PFSK-1 (cell line): ENCODE data around the gene PGLYRP1.

Experiments
- FOXP2 ChIP-seq: optimal IDR thresholded peaks from 2 replicates; pipeline ENCODE3; 2011; ENCODE audit warnings: borderline replicate concordance, control low read depth, inconsistent platforms; ENCODE audit not compliant: insufficient read depth; ENCODE audit errors: extremely low read length, extremely low read depth
- POLR2AphosphoS5 ChIP-seq: IDR thresholded peaks from 2 replicates; pipeline ENCODE4 v1.6.1; 2012; ENCODE audit warnings: low read depth, mild to moderate bottlenecking, control low read depth, low read length, moderate library complexity
- SIN3A ChIP-seq: IDR thresholded peaks from 2 replicates; pipeline ENCODE4 v1.6.1; 2012; ENCODE audit warnings: mild to moderate bottlenecking, low read length, moderate library complexity, borderline replicate concordance; ENCODE audit not compliant: insufficient read depth
- TAF1 ChIP-seq: IDR thresholded peaks from 2 replicates; pipeline ENCODE4 v1.6.1; 2012; ENCODE audit warnings: low read length, control low read depth, borderline replicate concordance; ENCODE audit not compliant: insufficient read depth
- TF ChIP-seq, protein P1 (sequence below), 2 experiments: IDR thresholded peaks; 2 replicates each; pipeline versions ENCODE4 v1.6.1 to v1.8.0; 2011 to 2012; ENCODE audit warnings: low read depth in 2 of 2, low read length in 2 of 2, control low read depth in 1 of 2, inconsistent platforms in 1 of 2, mild to moderate bottlenecking in 1 of 2, moderate library complexity in 1 of 2; ENCODE audit not compliant: insufficient read depth in 1 of 2

PGLYRP1 gene

DNA sequence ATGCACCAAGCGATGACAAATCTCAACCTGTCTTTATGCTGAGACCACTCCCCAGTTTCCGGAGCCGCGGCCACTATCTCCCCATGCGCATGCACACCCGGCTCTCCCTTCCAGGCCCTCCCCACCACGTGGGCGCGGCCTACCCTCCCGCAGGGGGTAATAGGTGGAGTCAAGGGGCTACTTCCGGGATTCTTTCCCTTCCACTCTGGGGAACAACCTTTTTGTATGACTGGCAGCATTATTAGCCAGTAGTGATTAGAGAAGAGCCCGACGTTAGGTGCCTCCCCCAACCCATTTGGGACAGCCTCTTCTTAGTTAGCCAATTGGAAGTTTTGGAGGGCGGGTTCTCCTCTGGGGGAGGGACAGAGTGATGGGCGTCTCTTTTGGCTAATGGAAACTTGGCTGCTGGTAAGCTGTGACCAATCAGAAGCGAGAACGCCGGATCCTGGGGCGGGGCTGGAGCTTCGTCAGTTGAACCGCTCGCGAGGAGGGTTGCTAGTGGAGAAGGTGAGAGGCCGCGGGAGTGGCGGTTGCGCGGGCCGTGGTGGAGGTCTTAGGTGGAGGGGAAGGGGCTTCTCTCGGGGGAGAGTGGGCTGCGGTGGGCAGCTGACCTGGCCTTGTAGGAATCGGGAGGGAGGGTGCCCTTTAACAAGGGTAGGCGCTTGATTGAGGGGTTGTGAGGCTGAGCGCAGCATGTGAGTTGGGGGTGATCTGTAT, 27.7 kb downstream of the PGLYRP1 start, which contains the start of gene CCDC61:
CCDC61 (plus strand) TSS at position 470 of the 717 bp plus-strand sequence. CDS start 7,552 bp downstream, outside the sequence.
- TF ChIP-seq SIN3A = peak; percentile 52; the same call in 1 of the 2 replicates
- peak; percentile 65; the same call in 1 of the 2 replicates for TF ChIP-seq TAF1
- TF ChIP-seq POLR2AphosphoS5 = peak; percentile 62
- peak; percentile 63 for TF ChIP-seq FOXP2
- TF ChIP-seq, protein P1, sequence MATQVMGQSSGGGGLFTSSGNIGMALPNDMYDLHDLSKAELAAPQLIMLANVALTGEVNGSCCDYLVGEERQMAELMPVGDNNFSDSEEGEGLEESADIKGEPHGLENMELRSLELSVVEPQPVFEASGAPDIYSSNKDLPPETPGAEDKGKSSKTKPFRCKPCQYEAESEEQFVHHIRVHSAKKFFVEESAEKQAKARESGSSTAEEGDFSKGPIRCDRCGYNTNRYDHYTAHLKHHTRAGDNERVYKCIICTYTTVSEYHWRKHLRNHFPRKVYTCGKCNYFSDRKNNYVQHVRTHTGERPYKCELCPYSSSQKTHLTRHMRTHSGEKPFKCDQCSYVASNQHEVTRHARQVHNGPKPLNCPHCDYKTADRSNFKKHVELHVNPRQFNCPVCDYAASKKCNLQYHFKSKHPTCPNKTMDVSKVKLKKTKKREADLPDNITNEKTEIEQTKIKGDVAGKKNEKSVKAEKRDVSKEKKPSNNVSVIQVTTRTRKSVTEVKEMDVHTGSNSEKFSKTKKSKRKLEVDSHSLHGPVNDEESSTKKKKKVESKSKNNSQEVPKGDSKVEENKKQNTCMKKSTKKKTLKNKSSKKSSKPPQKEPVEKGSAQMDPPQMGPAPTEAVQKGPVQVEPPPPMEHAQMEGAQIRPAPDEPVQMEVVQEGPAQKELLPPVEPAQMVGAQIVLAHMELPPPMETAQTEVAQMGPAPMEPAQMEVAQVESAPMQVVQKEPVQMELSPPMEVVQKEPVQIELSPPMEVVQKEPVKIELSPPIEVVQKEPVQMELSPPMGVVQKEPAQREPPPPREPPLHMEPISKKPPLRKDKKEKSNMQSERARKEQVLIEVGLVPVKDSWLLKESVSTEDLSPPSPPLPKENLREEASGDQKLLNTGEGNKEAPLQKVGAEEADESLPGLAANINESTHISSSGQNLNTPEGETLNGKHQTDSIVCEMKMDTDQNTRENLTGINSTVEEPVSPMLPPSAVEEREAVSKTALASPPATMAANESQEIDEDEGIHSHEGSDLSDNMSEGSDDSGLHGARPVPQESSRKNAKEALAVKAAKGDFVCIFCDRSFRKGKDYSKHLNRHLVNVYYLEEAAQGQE (IDR thresholded peaks at IDR 0.05; ENCODE audit: insufficient read depth in 1 of 2, low read depth in 2 of 2, low read length in 2 of 2) = no peak

DNA sequence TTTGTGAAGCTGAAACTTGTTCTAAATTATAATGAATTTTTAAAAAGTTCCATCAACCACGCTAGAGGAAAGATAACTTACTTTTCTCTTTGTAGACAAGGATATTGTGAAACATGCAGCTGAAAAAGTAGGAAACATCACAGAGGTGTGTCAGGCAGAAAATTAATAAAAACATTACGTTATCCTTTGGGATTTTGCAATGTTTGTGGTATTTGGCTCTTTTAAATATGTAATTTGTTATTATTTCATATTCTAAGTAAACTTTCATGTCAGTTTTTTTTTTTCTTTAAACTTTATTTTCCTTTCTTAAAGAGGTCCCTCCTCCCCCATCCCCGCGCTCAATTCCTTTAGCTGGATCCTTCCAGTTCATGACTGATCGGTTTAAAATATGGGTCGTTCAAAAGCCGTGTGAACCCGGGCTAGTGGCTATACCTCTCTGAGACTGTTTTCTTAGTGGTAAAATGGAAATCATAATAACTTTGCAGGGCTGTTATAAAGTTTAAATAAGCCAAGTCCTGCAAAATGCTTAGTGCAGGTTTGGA, 28.3 kb downstream of the PGLYRP1 start:
- no peak for TF ChIP-seq SIN3A
- TF ChIP-seq, protein P1 (IDR thresholded peaks at IDR 0.05; ENCODE audit: insufficient read depth in 1 of 2, low read depth in 2 of 2, low read length in 2 of 2) = no peak
- TF ChIP-seq TAF1 = no peak
- no peak for TF ChIP-seq FOXP2
- TF ChIP-seq POLR2AphosphoS5 = no peak; the same call in 1 of the 2 replicates

DNA sequence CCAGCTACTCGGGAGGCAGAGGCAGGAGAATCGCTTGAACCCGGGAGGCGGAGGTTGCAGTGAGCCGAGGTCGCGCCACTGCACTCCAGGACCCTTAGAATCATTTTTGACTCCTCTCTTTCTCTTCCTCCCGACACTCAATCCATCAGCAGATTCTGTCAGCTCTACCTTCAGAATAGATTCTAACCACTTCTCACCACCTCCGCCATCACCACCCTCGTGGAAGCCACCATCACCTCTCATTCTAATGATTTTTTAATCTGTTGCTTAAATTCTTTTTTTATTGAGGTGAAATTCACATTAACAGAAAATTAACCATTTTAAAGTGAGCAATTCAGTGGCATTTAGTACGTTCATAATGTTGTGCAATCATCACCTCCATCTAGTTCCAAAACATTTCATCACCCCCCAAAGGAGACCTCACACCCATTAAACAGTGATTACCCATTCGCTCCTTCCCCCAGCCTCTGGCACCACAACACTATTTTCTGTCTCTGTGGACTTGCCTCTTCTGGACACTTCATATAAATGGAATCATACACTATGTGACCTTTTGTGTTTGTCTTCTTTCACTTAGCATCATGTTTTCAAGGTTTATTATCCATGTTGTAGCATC, 32.6 kb downstream of the PGLYRP1 start:
- TF ChIP-seq, protein P1 (IDR thresholded peaks at IDR 0.05; ENCODE audit: insufficient read depth in 1 of 2, low read depth in 2 of 2, low read length in 2 of 2) = no peak
- TF ChIP-seq POLR2AphosphoS5 (no peak), FOXP2 (no peak), SIN3A (no peak), TAF1 (no peak)

DNA sequence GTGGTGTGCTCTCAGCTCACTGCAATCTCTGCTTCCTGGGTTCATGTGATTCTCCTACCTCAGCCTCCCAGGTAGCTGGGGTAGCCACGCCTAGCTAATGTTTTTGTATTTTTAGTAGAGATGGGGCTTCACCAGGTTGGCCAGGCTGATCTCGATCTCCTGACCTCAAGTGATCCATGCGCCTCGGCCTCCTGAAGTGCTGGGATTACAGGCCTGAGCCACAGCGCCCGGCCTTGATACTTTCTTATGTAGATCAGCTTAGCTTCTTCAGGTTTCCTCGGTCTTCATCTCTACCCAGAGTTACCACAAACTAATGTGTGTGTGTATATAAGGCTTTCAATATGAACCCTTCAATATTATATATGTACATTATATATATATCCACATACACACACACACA, 37.5 kb downstream of the PGLYRP1 start:
- TF ChIP-seq TAF1 (no peak), SIN3A (no peak), FOXP2 (no peak), POLR2AphosphoS5 (no peak)
- TF ChIP-seq, protein P1 (IDR thresholded peaks at IDR 0.05; ENCODE audit: insufficient read depth in 1 of 2, low read depth in 2 of 2, low read length in 2 of 2) = no peak
